GM12801 (cell line): ENCODE measurements around the gene HP1BP3.

Experiments used
- TF ChIP-seq, protein P1 (sequence below): IDR thresholded peaks from one replicate; pipeline ENCODE4 v1.5.1; 2011; ENCODE audit warnings: control low read depth; ENCODE audit not compliant: insufficient read length; ENCODE audit errors: extremely low read depth

HP1BP3 gene

DNA sequence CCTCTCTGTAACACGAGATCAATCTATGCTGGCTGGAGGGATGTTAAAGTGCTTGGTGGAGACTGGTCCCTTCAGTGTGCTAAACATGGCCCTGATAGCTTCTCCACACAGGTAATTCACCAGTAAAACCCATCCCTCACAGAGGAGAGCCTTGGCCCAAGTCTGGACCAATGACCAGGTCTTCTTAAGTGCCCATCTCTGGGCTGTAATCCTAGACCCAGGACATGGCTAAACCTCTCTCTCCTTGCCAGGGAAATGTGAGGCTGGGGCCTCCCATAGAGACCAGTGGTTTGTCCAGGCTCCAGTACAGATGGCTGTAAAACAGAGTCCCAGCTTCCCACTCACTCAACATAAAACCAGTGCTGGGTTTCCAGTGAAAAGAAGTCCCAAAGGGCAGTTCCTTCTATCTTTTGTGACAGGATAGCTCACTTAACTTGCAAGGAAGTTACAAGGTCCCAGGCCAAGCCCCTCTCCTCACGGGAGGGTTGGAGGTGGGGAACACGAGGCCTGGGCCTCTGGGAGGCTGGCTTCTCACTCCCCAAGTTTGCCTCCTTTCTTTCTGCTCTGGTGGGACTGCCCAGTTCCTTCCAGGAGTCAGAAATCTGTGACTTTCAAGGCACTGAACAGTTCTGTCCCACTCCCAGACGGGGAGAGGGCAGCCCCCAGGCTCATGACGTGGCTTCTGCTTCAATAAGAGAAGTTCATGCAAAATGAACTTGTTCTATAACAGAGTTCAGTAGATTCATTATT lies 67.1 kb downstream of the HP1BP3 start:
- TF ChIP-seq, protein P1, sequence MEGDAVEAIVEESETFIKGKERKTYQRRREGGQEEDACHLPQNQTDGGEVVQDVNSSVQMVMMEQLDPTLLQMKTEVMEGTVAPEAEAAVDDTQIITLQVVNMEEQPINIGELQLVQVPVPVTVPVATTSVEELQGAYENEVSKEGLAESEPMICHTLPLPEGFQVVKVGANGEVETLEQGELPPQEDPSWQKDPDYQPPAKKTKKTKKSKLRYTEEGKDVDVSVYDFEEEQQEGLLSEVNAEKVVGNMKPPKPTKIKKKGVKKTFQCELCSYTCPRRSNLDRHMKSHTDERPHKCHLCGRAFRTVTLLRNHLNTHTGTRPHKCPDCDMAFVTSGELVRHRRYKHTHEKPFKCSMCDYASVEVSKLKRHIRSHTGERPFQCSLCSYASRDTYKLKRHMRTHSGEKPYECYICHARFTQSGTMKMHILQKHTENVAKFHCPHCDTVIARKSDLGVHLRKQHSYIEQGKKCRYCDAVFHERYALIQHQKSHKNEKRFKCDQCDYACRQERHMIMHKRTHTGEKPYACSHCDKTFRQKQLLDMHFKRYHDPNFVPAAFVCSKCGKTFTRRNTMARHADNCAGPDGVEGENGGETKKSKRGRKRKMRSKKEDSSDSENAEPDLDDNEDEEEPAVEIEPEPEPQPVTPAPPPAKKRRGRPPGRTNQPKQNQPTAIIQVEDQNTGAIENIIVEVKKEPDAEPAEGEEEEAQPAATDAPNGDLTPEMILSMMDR, result no peak

DNA sequence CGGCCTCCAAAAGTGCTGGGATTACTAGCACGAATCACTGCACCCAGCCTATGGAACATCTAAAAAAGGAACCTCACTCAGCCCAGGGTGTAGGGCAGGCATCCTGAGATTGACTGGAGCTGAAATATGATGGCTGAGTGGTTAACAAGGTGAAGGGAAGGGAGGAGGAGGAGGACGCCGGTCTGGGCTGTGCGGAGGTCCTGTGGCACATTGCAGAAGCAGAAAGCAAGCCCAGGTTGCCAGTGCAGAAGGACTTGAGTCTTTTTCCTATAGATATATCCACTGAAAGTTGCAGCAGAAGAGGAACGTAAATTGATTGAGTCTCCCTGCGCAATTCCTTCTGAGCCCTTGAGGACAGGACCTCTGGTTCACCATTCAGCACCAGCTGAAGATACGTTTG lies 67.8 kb downstream of the HP1BP3 start:
- TF ChIP-seq, protein P1, result no peak

DNA sequence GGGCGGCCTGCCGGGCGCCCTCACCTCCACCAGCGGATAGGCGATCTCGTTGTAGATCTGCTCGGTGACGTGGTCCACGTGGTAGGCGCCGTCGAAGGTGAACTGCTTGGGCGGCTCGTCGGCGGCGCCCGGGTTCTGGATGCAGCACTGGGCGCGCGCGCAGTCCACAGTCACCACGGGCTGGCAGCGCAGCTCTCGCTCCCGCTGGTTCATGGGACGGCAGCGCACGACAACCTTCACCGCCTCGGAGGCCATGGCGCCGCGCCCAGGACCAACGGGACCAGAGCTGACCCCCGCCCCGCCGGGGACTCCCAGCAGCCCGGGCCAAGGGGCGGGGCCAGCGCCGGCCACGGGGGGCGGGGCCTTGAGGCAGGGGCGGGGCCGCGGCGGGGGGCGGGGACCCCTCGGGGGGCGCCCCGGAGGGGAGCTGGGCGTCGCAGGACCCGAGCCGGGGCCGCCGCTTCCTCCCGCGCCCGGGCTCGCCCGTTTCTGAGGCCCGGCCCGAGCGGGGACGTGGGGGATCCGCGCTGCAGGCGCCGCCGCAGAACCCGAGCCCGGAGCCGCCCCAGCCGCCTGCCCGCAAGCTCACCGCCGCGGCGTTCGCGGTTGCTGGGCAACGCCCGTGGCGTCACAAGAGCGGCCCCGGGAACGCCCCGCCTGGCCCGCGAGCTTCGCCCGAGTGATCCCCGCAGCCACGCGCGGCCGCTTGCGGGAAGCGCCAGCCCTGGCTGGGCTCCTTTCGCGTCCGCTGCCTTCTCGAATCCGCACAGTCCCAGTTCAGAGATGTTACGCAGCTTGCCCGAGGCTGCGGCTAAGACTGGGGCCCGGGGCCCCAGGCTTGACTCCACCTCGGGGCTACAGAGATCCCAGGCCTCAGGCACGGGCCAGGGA lies 69.4 kb downstream of the HP1BP3 start, which contains the start of gene KIF17:
KIF17 (minus strand) TSS at position 556 of the 891 bp plus-strand sequence; CDS start at position 255, 301 bp downstream.
- TF ChIP-seq, protein P1, result no peak

DNA sequence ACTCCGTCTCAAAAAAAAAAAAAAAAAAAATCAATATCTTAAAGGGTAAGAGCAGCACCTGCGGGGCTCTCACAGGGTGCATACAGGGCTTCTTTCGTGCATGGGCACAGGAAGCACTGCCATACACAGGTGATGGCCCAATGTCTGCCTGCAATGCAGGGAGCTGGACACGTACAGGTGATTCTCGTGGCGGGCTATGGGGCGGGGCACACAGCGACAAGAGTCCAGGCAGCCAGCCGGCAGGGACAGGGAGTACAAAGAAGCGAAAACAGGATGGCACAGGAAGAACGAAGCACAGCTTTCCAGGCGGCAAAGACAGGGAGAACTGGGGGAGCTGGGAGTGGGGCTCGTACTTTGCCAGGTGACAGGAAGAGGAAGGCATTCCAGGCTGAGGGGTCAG lies 70.9 kb downstream of the HP1BP3 start:
- TF ChIP-seq, protein P1, result no peak

DNA sequence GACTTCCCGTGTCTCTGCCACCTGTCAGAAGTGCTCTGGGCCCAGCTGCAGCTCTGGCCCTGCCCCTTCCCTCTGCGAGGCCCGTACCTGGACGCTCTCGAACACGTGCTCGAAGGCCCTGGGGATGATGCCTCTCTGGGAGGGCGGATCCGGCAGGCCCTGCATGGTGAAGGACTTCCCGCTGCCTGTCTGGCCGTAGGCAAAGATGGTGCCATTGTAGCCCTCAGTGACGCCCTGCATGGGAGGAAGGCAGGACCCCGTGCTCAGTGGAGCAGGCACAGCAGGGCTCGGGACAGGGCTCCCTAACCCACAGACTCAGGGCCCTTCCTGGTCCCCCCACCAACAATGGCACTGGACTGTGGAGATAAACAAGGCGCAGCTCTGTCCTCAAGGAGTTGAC lies 71.7 kb downstream of the HP1BP3 start:
- TF ChIP-seq, protein P1, result no peak

DNA sequence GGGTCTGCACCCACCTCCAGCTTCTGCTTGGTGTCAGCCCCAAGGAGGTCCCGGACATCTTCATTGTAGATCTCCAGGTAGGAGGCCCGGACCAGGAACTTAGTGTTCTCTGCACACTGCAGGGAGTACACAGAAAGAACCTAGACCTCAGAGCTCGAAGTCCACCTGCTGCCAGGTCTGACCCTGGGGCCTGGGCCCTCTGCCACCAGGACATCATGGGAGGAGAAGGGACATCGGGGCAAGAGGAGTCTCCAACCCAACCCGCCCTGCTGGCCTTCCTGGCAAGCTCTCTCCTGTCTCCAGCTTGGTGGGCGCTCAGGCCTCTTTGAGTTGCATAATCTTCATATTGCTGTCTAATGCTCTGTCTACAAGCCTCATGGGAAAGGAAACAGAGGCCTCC lies 73.7 kb downstream of the HP1BP3 start:
- TF ChIP-seq, protein P1, result no peak

DNA sequence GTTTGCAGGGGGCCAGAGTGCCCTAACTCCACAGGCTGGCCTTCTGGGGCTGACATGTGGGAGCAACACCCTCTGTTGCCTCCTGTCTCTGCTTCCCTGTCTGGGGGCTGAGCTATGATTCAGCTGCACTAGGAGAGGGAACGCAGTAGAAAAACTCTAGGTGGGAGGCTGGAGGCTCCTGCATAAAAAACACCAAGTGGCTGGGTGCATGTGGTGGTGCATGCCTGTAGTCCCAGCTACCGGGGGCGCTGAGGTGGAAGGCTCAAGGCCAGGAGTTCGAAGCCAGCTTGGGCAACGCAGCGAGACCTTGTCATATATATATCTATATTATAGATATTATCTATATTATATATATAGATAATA lies 74.9 kb downstream of the HP1BP3 start:
- TF ChIP-seq, protein P1, result no peak
